ENCODE results near the gene AFTPH.

GRCh38 chr2:64478502-64479230, 45.5 kb upstream of the AFTPH start:
- no peak for TF ChIP-seq CTCF (IDR thresholded peaks at IDR 0.05)
- no peak for TF ChIP-seq POLR2A (IDR thresholded peaks at IDR 0.05)
- no peak for TF ChIP-seq EP300 (IDR thresholded peaks at IDR 0.05)
